GM19025 (cell line): ENCODE results near the gene CES2.
"Not testable (repeated sequence)": the region's sequence is repeated elsewhere in the genome, so short reads cannot be mapped to it uniquely, and the experiment has no call there.

Source experiments
- ATAC-seq: cut with Tn5 transposase; IDR thresholded peaks from one replicate; pipeline ENCODE4 v1.9.1; 2021; ENCODE audit warnings: mild to moderate bottlenecking, low read depth, moderate library complexity; ENCODE audit not compliant: unreplicated experiment

The CES2 gene

GRCh38 chr16:66974932-66975246 lies 39.6 kb downstream of the CES2 start:
- not testable (repeated sequence) for ATAC-seq

GRCh38 chr16:66975302-66975893 lies 40.1 kb downstream of the CES2 start:
- ATAC-seq, result no peak

- no peak for ATAC-seq
Observed at GRCh38 chr16:66976746-66977145, 41.4 kb downstream of the CES2 start.

- ATAC-seq, result peak; percentile 72
Observed at GRCh38 chr16:66977341-66978113, 42.2 kb downstream of the CES2 start.

GRCh38 chr16:66979011-66979717 lies 43.8 kb downstream of the CES2 start:
- ATAC-seq, result no peak

- no peak for ATAC-seq
Observed at GRCh38 chr16:66983033-66983432, 47.7 kb downstream of the CES2 start.

GRCh38 chr16:66984892-66985311 lies 49.6 kb downstream of the CES2 start:
- ATAC-seq, result no peak

- ATAC-seq, result no peak
Observed at GRCh38 chr16:66986559-66986958, 51.2 kb downstream of the CES2 start.

- no peak for ATAC-seq
Observed at GRCh38 chr16:66988197-66988788, 53.0 kb downstream of the CES2 start, which contains the start of gene CES4A. Gene CES4A, plus strand, starts transcription at chr16:66988589. Its CDS starts 184 bp downstream, at chr16:66988773.

- no peak for ATAC-seq
Observed at GRCh38 chr16:66991545-66992077, 56.3 kb downstream of the CES2 start.

- not testable (repeated sequence) for ATAC-seq
Observed at GRCh38 chr16:66993558-66993957, 58.2 kb downstream of the CES2 start.
